Measurements from ENCODE around the gene ATP6V0C. TPM values are rescaled to one million over a fixed set of nuclear protein-coding genes. Genes with fewer than 3 reads are reported as not detected.

The ATP6V0C gene
- total RNA-seq, 1 experiment from 2014 or later, result 249 TPM

- peak overlapping the region; percentile 56; the same call in 1 of the 2 replicates for H3K4me3 ChIP-seq
- POLR2A ChIA-PET (ENCODE audit: unreplicated experiment), result interaction anchor here (0.6 kb wide), 1 partner anchor 300 kb away, joined by 3 read pairs; no protein-coding TSS in a partner anchor
Measured at GRCh38 chr16:2466667-2467527, 46.9 kb upstream of the ATP6V0C start.

GRCh38 chr16:2467528-2468232 lies 46.1 kb upstream of the ATP6V0C start:
- BruUV-seq (replicated peaks), result no TSS peak
- Histone ChIP-seq H3K27ac (no peak overlapping the region), H3K4me2 (peak overlapping the region; percentile 98), H2AFZ (peak overlapping the region; percentile 57; the same call in 1 of the 2 replicates), H4K20me1 (ENCODE audit: insufficient read depth) (peaks cover 6% of the 10 kb centered on the region; the same call in 1 of the 2 replicates), H3F3A (ENCODE audit: insufficient read depth, low read depth) (peaks cover 28% of the 10 kb centered on the region; the same call in 1 of the 2 replicates), H3K4me1 (replicated peaks; ENCODE audit: insufficient read depth) (peaks cover 24% of the 10 kb centered on the region; the same call in 1 of the 2 replicates), H3K4me3 (peak overlapping the region; percentile 56; the same call in 1 of the 2 replicates), H3K36me3 (ENCODE audit: low read depth) (no peaks in the 10 kb centered on the region), H3K9me3 (ENCODE audit: insufficient read depth, low read depth) (no peaks in the 10 kb centered on the region), H3K9me2 (ENCODE audit: insufficient read depth) (no peaks in the 10 kb centered on the region), H3K27me3 (ENCODE audit: insufficient read depth, low read depth) (no peaks in the 10 kb centered on the region), H3K79me2 (ENCODE audit: low read depth) (no peaks in the 10 kb centered on the region)
- intact Hi-C loops (cut with micrococcal nuclease; ENCODE audit: unreplicated experiment), result no loop called here
- POLR2A ChIA-PET (ENCODE audit: unreplicated experiment), result interaction anchor here (0.6 to 0.7 kb wide), 3 partner anchors 8 to 301 kb away, joined by 3 to 16 read pairs (median 7); no protein-coding TSS in a partner anchor
- no peak for TF ChIP-seq EZH2 (IDR thresholded peaks at IDR 0.05; ENCODE audit: low read depth)
- no peak for TF ChIP-seq CTCF (conservative IDR thresholded peaks at IDR 0.05)
- DNase-seq, result peak in 1 of 2 experiments; percentile 67
- CTCF ChIA-PET, result no interaction called here

More at GRCh38 chr16:2466667-2467527, 46.9 kb upstream of the ATP6V0C start:
- H3F3A ChIP-seq (ENCODE audit: insufficient read depth, low read depth), result peaks cover 27% of the 10 kb centered on the region; the same call in 1 of the 2 replicates
- TF ChIP-seq CTCF (conservative IDR thresholded peaks at IDR 0.05) (no peak), EZH2 (IDR thresholded peaks at IDR 0.05; ENCODE audit: low read depth) (no peak)
- CTCF ChIA-PET, result no interaction called here
- no peaks in the 10 kb centered on the region for H3K79me2 ChIP-seq (ENCODE audit: low read depth)
- H4K20me1 ChIP-seq (ENCODE audit: insufficient read depth), result peaks cover 6% of the 10 kb centered on the region; the same call in 1 of the 2 replicates
- H2AFZ ChIP-seq, result peak overlapping the region; percentile 57; the same call in 1 of the 2 replicates
- peak overlapping the region; percentile 98 for H3K4me2 ChIP-seq
- no peak overlapping the region for H3K27ac ChIP-seq
- no TSS peak for BruUV-seq (replicated peaks)
- H3K4me1 ChIP-seq (replicated peaks; ENCODE audit: insufficient read depth), result peaks cover 24% of the 10 kb centered on the region; the same call in 1 of the 2 replicates
- no peaks in the 10 kb centered on the region for H3K36me3 ChIP-seq (ENCODE audit: low read depth)
- no peak for DNase-seq
- intact Hi-C loops (cut with micrococcal nuclease; ENCODE audit: unreplicated experiment), result no loop called here
- H3K9me3 ChIP-seq (ENCODE audit: insufficient read depth, low read depth), result no peaks in the 10 kb centered on the region
- no peaks in the 10 kb centered on the region for H3K27me3 ChIP-seq (ENCODE audit: insufficient read depth, low read depth)
- no peaks in the 10 kb centered on the region for H3K9me2 ChIP-seq (ENCODE audit: insufficient read depth)

GRCh38 chr16:2468233-2468724 lies 45.5 kb upstream of the ATP6V0C start:
- no TSS peak for BruUV-seq (replicated peaks)
- Histone ChIP-seq H4K20me1 (ENCODE audit: insufficient read depth) (peaks cover 4% of the 10 kb centered on the region; the same call in 1 of the 2 replicates), H3K27me3 (ENCODE audit: insufficient read depth, low read depth) (no peaks in the 10 kb centered on the region), H2AFZ (peak overlapping the region; percentile 57), H3K4me3 (peak overlapping the region; percentile 56), H3K4me2 (peak overlapping the region; percentile 98), H3F3A (ENCODE audit: insufficient read depth, low read depth) (peaks cover 34% of the 10 kb centered on the region; the same call in 1 of the 2 replicates), H3K79me2 (ENCODE audit: low read depth) (no peaks in the 10 kb centered on the region), H3K36me3 (ENCODE audit: low read depth) (no peaks in the 10 kb centered on the region), H3K9me3 (ENCODE audit: insufficient read depth, low read depth) (no peaks in the 10 kb centered on the region), H3K9me2 (ENCODE audit: insufficient read depth) (no peaks in the 10 kb centered on the region), H3K27ac (no peak overlapping the region), H3K4me1 (replicated peaks; ENCODE audit: insufficient read depth) (peaks cover 26% of the 10 kb centered on the region; the same call in 1 of the 2 replicates)
- ChIA-PET CTCF (no interaction called here), POLR2A (ENCODE audit: unreplicated experiment) (interaction anchor here (0.7 kb wide), 1 partner anchor 9 kb away, joined by 16 read pairs; no protein-coding TSS in a partner anchor)
- peak; percentile 35 to 51 for DNase-seq
- TF ChIP-seq CTCF (conservative IDR thresholded peaks at IDR 0.05), result no peak
- TF ChIP-seq EZH2 (IDR thresholded peaks at IDR 0.05; ENCODE audit: low read depth), result no peak
- intact Hi-C loops (cut with micrococcal nuclease; ENCODE audit: unreplicated experiment), result no loop called here

Measured in PC-9 (cell line).